Left cardiac atrium (tissue), 4 donors: ENCODE measurements around the gene ARL17B. TPM values are rescaled to one million over a fixed set of nuclear protein-coding genes. Genes with fewer than 3 reads are reported as not detected.
A peak's percentile ranks its signal among the peaks of the same experiment; 100 is the strongest.
"Not testable (repeated sequence)": the region's sequence is repeated elsewhere in the genome, so short reads cannot be mapped to it uniquely, and the experiment has no call there.

ENCODE experiments used
- ATAC-seq, 2 donors: fragments of 200-7000 bp; cut with Tn5 transposase; one replicate each; pipeline ENCODE4 v1.9.1; 2020; ENCODE audit warnings: mild to moderate bottlenecking in 2 of 2, moderate library complexity in 2 of 2
- DNase-seq: peaks from one replicate; pipeline ENCODE4 v3.0.0-alpha.2; 2020
- intact Hi-C, 2 donors: fragments of 100-400 bp; cut with DNase I; formaldehyde crosslinking; loops; one replicate each; pipeline versions ENCODE4 v1.14.1 to v1.15.1; 2022 to 2023
- total RNA-seq, 2 donors: library from RNA; stranded (reverse); fragmentation: NEBNext Ultra II Directional; extraction: Animal tissue kit (Norgen Biotek cat#: 25700); gene quantifications; one replicate each; pipeline ENCODE4 v1.2.1, GENCODE V29; 2021
- donor health status: DM: no; HTN: yes; CAD: no.
- donor health status: DM: no; HTN: yes; CAD: no; lungs with severe emphysema.
- donor health status: DM: yes; HTN: yes; CAD: no.
- donor health status: Dilated cardiomyopathy.

ARL17B gene
- total RNA-seq, 2 donors from 2014 or later, result 9.8 to 19.1 TPM

GRCh38 chr17:46294831-46295230 lies 66.7 kb downstream of the ARL17B start, which contains the start of gene LRRC37A:
Gene LRRC37A (plus strand): TSS chr17:46295131. CDS start chr17:46295134, 3 bp downstream.
- ATAC-seq, intact Hi-C loops, DNase-seq: not testable (repeated sequence)

GRCh38 chr17:46291618-46292017 lies 69.9 kb downstream of the ARL17B start:
- intact Hi-C loops, DNase-seq, ATAC-seq: not testable (repeated sequence)

DNA sequence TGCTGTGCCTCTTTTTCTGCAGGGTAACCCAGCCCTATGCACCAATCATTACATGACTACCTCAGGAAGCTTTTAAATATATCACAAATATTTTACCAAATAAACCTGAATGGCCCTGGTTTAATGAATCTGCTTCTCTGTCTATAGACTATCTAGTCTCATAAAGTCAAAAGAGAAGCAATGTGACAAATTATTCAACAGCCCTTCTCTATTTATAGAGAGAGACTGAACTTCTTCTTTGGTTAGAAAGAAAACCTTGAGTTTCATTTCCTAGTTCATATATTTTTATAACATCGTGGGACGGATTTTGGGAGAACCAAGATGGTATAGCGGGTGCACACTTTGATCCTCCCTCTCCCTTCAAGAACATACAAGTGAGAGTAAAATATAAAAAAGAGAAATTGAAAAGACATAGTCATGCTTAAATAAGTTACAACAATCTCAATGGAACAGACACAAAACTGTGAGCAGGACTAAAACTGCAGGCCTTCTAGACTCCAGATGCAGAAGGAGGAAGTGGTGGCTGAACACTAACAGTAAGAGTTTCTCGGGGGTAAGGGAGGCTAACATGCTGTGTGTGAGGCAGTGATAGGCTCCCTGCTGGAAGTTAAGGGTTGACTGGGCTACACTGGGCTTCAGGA lies 70.5 kb downstream of the ARL17B start:
- peak in 1 of 2 donors; percentile 62 for ATAC-seq
- intact Hi-C loops, DNase-seq: not testable (repeated sequence)

- intact Hi-C loops, ATAC-seq, DNase-seq: not testable (repeated sequence)
Observed at GRCh38 chr17:46287587-46287986, 74.0 kb downstream of the ARL17B start.

- DNase-seq, intact Hi-C loops: not testable (repeated sequence)
- peak in 1 of 2 donors; percentile 75 for ATAC-seq
Observed at GRCh38 chr17:46286764-46287221, 74.8 kb downstream of the ARL17B start.

DNA sequence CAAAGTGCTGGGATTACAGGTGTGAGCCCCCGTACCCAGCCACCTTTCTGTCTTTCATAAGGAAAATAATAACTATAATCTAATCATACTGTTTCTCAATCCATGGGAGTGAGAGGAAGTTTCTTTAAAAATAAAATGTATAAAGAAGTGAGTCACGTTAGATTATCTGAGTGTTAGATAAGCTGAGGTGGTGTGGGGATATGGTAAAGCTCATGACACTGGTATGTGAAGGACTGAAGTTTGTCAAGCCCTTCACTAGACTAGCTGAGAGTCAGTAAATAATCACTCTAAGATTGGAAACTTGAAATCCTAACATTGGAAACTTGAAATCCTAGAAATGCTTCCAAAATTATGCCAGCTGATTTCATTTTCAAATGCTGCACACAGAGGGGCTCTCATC lies 76.1 kb downstream of the ARL17B start:
- ATAC-seq, intact Hi-C loops, DNase-seq: not testable (repeated sequence)

DNA sequence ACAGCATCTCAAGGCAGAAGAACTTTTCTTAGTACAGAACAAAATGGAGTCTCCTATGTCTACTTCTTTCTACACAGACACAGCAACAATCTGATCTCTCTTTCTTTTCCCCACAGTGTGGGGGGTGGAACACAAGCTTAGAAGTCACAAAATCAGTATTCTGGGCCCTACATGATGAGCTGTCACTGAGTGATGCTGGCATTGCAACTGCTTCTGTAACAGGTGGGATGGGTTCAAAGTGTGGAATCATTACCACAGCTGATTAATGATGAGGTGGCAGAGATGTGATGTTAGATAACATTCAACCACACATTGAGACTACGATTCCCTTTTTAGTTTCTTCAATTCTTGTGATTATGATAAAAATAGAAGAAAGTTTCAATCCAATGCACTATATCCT lies 77.1 kb downstream of the ARL17B start:
- ATAC-seq, DNase-seq, intact Hi-C loops: not testable (repeated sequence)

DNA sequence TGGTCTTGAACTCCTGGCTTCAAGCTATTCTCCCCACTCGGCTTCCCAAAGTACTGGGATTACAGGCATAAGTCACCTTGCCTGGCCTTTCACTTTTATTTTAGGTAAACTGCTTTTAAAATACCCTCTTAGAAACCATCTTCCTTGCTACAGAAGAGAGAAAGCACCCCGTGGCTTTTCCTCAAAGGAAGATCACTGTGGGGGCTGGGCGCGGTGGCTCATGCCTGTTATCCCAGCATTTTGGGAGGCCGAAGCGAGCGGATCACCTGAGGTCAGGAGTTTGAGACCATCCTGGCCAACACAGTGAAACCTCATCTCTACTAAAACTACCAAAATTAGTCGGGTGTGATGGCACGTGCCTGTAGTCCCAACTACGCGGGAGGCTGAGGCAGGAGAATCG lies 78.9 kb downstream of the ARL17B start:
- intact Hi-C loops, DNase-seq, ATAC-seq: not testable (repeated sequence)

DNA sequence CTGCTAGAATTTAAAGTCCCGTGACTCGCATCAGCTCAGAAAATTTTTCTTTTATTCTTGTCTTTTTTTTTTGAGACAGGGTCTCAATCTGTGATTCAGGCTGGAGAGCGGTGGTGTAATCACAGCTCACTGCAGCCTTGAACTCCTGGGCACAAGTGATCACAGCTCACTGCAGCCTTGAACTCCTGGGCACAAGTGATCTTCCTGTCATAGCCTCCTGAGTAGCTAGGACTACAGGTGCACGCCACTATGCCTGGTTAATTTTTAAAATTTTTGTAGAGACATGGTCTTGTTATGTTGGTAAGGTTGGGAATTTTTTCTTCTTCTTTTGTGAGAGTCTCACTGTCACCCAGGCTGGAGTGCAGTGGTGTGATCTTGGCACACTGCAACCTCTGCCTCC lies 80.2 kb downstream of the ARL17B start:
- ATAC-seq, intact Hi-C loops, DNase-seq: not testable (repeated sequence)

GRCh38 chr17:46276728-46277479 lies 84.7 kb downstream of the ARL17B start:
- intact Hi-C loops, DNase-seq, ATAC-seq: not testable (repeated sequence)

- ATAC-seq (no peak), DNase-seq (no peak)
- intact Hi-C loops, result no loop called here
Observed at GRCh38 chr17:46274238-46274637, 87.3 kb downstream of the ARL17B start.

- no peak for ATAC-seq
- intact Hi-C loops, result no loop called here
Observed at GRCh38 chr17:46273541-46274236, 87.9 kb downstream of the ARL17B start.

DNA sequence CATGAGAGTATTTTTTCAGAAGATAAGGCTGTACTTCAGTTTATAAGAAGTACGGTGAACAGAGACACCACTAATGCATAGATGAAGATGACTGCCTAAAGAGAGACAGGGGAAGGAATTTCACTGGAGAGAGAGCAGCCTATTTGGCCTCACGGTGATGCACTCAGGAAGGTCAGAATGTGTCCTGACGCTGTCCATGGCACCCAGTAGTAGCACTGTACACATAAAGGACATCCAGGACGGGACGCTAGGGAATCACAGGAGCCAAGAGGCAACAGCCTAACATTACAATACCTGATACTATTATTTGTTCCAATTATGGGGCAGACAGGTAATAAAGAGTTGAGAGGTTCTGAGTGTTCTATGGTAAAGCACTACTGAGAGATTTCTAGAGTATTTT lies 91.5 kb downstream of the ARL17B start:
- DNase-seq (no peak), ATAC-seq (no peak)
- intact Hi-C loops, result no loop called here

More at GRCh38 chr17:46273541-46274236, 87.9 kb downstream of the ARL17B start:
- no peak for DNase-seq

DNA sequence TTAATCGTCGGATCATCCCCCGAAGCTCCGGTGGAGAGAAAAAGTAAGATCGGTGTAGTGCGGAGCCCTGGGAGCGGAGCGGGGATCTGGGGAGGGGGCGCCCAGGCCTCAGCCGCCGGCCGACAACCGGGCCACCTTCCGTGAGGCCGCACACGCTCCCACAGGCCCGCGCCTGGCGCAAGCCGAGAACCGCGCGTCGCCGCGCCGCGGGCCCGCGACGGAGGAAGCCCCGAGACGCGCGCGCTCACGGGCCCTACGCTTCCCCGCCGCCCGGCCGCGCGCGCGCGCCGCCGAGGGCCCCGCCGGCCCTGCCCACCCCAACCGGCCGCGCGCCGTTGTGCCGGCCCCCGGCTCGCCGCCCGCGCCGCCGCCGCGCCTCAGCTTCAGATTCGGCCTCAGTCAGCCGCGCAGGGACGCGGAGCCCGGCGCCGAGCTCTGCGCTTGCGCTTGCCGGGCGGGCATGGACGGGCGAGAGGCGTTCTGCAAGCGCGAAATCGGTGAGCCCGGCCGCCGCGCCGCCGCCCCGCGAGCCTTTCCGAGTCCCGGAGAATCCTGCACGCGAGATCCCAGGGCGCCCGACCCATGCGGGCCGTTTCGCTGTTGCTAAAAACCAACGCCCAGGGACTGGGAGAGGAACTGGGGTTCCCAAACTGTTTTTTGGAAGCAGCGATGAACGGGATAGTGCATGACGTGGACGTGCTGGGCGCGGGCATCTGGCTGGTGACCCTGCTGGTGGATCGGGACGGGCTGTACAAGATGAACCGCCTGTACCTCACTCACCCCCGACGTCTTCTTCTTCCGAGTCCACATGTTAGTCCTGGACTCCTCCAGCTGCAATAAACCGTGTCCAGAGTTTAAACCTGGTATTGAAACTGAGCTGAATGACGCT lies 94.7 kb downstream of the ARL17B start:
- ATAC-seq (peak; percentile 96 to 98), DNase-seq (peak; percentile 88)
- intact Hi-C loops, result loop anchor here in 1 of 2 donors (10.0 kb wide), 1 partner anchor 262 kb away; no protein-coding TSS in a partner anchor

DNA sequence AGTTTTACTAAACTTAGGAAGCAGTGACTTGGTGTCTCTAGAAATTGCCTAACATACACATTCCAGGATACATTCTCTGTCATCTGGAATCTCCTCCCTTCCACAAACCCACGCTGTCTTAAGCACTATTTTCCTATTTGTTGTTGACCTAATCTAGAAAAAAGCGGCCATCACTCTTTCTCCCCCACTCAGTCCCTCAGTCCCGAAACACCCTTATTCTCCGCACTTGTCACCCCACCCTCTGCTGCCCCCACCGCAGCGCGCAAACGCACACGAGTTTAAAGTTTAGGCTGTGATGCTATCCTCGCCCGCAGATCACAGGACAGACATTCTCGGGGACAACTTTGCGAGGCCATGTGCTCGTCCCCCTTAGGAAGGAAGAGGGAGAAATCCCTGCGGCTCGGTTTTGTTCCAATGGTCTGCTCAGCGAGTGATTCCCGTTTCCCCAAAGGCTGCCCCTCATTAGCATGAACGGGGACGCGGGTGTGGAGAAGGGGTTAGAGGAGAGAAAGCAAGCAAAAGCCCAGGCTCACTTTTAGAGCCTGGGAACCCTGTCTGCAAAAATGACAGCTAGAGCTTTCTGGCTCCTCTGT lies 95.4 kb downstream of the ARL17B start:
- intact Hi-C loops, result loop anchor here in 1 of 2 donors (10.0 kb wide), 1 partner anchor 261 kb away; no protein-coding TSS in a partner anchor
- peak; percentile 4 to 17 for ATAC-seq
- not testable (repeated sequence) for DNase-seq

DNA sequence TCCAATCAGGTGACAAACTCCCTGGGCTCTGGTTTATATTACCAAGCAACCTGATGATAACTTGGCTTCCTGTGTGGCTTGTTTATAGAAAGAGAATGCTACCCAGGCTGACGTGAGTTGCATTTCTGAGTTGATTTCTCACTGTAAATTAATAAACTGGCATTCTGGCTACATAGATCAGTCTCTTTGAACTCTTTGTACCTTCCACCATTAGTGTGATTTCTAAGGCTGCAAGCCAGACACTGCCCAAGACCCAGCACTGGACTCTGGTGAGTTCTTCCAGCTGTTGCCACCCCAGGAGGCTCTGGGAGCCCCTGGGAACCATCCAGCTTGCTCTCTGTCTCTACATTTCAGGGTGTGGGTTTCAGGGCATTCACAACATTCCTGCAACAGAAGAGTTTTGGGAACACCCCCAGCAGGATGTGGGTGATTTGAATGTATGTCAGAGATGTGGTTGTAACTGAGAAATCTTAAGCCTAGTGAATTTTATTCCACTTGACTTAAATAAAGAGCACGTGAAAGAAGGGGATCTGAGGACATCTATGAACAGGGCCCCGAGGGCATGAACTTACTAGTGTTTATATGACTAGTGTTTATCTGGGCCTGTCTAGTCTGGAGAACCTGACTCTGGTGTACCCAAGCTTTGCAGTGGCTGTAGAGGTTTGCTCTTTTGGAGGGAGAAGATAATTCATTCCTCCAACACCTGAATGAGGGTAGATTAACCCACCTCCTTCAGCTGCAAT lies 96.9 kb downstream of the ARL17B start:
- intact Hi-C loops, result loop anchor here in 1 of 2 donors (10.0 kb wide), 1 partner anchor 260 kb away; no protein-coding TSS in a partner anchor
- DNase-seq, result no peak
- no peak for ATAC-seq

DNA sequence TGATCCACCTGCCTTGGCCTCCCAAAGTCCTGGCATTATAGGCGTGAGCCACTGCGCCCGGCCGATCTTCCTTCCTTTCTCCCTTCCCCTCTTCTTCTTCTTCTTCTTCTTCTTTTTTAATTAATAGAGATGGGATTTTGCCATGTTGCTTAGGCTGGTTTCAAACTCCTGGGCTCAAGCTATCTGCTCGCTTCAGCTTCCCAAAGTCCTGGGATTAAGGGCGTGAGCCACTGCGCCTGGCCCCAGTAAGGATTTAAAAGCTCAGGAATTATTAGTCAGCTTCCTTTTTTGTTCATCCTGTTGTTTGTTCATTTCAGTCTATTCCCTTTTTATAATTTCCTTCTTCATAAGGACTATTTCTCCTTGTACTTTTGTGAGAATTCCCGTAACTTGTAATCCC lies 99.3 kb downstream of the ARL17B start:
- DNase-seq (no peak), ATAC-seq (no peak)
- intact Hi-C loops, result loop anchor here in 1 of 2 donors (10.0 kb wide), 1 partner anchor 257 kb away; no protein-coding TSS in a partner anchor
